HepG2 (cell line): ENCODE data around the gene TTC31. TPM values are rescaled to one million over a fixed set of nuclear protein-coding genes. Genes with fewer than 3 reads are reported as not detected.

ENCODE experiments used
- ARNTL ChIP-seq: sonication (generic); formaldehyde crosslinking; IDR thresholded peaks from 2 replicates; pipeline ENCODE4 v1.4.0; 2020; ENCODE audit warnings: mild to moderate bottlenecking, missing genetic modification reagents
- ATF7-NPFF ChIP-seq: sonication (generic); formaldehyde crosslinking; IDR thresholded peaks from 2 replicates; pipeline ENCODE4 v1.8.1; 2023; ENCODE audit warnings: mild to moderate bottlenecking, low read depth, missing genetic modification reagents, moderate library complexity
- EHMT2 ChIP-seq: fragments of 200-600 bp; sonication (generic); IDR thresholded peaks from 2 replicates; pipeline ENCODE4 v1.7.0; 2017; ENCODE audit warnings: antibody characterized with exemption, low read depth, low read length, borderline replicate concordance
- FOXO4 ChIP-seq: sonication (generic); formaldehyde crosslinking; conservative IDR thresholded peaks from 2 replicates; pipeline ENCODE4 v1.8.1; 2023; ENCODE audit warnings: missing genetic modification reagents
- GATAD1 ChIP-seq: IDR thresholded peaks from 2 replicates; pipeline ENCODE4 v1.6.1; 2016; ENCODE audit warnings: missing genetic modification reagents, missing compliant biosample characterization
- KIAA2018 ChIP-seq: sonication (generic); formaldehyde crosslinking; IDR thresholded peaks from 2 replicates; pipeline ENCODE4 v1.5.0; 2020; ENCODE audit warnings: mild to moderate bottlenecking, missing genetic modification reagents, borderline replicate concordance
- MAFK ChIP-seq, 2 experiments: IDR thresholded peaks in 1 of 2; conservative IDR thresholded peaks in 1 of 2; 2 replicates each; pipeline ENCODE4 v1.6.1; 2011; ENCODE audit warnings: improper control_type of control experiment in 2 of 2, low read length in 2 of 2
- NCOA1 ChIP-seq: sonication (generic); formaldehyde crosslinking; IDR thresholded peaks from 2 replicates; pipeline ENCODE4 v1.9.0; 2021; ENCODE audit warnings: missing genetic modification reagents
- RAD21 ChIP-seq: fragments of 450-650 bp; formaldehyde crosslinking; IDR thresholded peaks from 2 replicates; pipeline ENCODE4 v1.5.0; 2020; ENCODE audit warnings: mild to moderate bottlenecking
- THAP8 ChIP-seq: sonication (generic); formaldehyde crosslinking; IDR thresholded peaks from 2 replicates; pipeline ENCODE4 v1.5.1; 2020; ENCODE audit warnings: missing genetic modification reagents, mild to moderate bottlenecking, borderline replicate concordance
- ZBTB43 ChIP-seq: sonication (generic); formaldehyde crosslinking; conservative IDR thresholded peaks from 2 replicates; pipeline ENCODE4 v1.4.0; 2020; ENCODE audit warnings: missing genetic modification reagents
- ZNF574 ChIP-seq: sonication (generic); formaldehyde crosslinking; IDR thresholded peaks from 2 replicates; pipeline ENCODE4 v1.4.0; 2020; ENCODE audit warnings: missing genetic modification reagents
- ZNF577 ChIP-seq: sonication (generic); formaldehyde crosslinking; IDR thresholded peaks from 2 replicates; pipeline ENCODE4 v1.4.0; 2020; ENCODE audit warnings: mild to moderate bottlenecking, low read depth, missing genetic modification reagents, borderline replicate concordance
- polyA plus RNA-seq, 8 experiments: library from polyadenylated mRNA; depleted of rRNA in 3 of 8; stranded (reverse) in 7 of 8; unstranded in 1 of 8; fragments of >200 nt; fragmentation: Illumina TruSeq in 4 of 8; extraction: Trizol in 4 of 8; gene quantifications; 2 replicates each; pipeline versions ENCODE4 v1.2.1 to v1.2.3, GENCODE V29; 2011 to 2016; ENCODE audit warnings: low read depth in 4 of 8, missing spikeins in 1 of 8, mixed read lengths in 1 of 8; ENCODE audit not compliant: insufficient read depth in 1 of 8
- total RNA-seq, 5 experiments: library from RNA; depleted of rRNA; stranded (reverse); fragments of >200 nt; fragmentation: Illumina TruSeq; extraction: Trizol; gene quantifications; 2 replicates each; pipeline ENCODE4 v1.2.3, GENCODE V29; 2016; ENCODE audit warnings: low read depth in 1 of 5

The TTC31 gene
- total and polyA plus RNA-seq, 2 of the 13 experiments (the other 11 are each of a cell fraction or from before 2014, with no cell fraction given) = 28.3 to 39.5 TPM

GRCh38 chr2:74454654-74455511 lies 28.0 kb upstream of the TTC31 start, which contains the start of gene INO80B (continued):
- peak; percentile 84 for TF ChIP-seq ATF7-NPFF
- TF ChIP-seq THAP8 (CRISPR knock-in tag) = no peak
- TF ChIP-seq KIAA2018 (CRISPR knock-in tag) = no peak
- no peak; the same call in 1 of the 2 replicates for TF ChIP-seq EHMT2
- TF ChIP-seq GATAD1 (CRISPR knock-in tag) = peak; percentile 97
- no peak for TF ChIP-seq ZNF577 (CRISPR knock-in tag)
- peak; percentile 56 to 62; a peak in 2 of 4 replicates for TF ChIP-seq MAFK (conservative IDR thresholded peaks at IDR 0.05 in 1 of 2, IDR thresholded peaks at IDR 0.05 in 1 of 2; ENCODE audit: low read length in 2 of 2)
- TF ChIP-seq ZNF574 (CRISPR knock-in tag) = peak; percentile 97
- TF ChIP-seq RAD21 = peak; percentile 64
- TF ChIP-seq FOXO4 (CRISPR knock-in tag) = no peak
- peak; percentile 63; the same call in 1 of the 2 replicates for TF ChIP-seq ZBTB43 (CRISPR knock-in tag)
- TF ChIP-seq NCOA1 = no peak
- peak; percentile 83 for TF ChIP-seq ARNTL
